ENCODE measurements around the gene RPRD1B.

Gene RPRD1B

DNA sequence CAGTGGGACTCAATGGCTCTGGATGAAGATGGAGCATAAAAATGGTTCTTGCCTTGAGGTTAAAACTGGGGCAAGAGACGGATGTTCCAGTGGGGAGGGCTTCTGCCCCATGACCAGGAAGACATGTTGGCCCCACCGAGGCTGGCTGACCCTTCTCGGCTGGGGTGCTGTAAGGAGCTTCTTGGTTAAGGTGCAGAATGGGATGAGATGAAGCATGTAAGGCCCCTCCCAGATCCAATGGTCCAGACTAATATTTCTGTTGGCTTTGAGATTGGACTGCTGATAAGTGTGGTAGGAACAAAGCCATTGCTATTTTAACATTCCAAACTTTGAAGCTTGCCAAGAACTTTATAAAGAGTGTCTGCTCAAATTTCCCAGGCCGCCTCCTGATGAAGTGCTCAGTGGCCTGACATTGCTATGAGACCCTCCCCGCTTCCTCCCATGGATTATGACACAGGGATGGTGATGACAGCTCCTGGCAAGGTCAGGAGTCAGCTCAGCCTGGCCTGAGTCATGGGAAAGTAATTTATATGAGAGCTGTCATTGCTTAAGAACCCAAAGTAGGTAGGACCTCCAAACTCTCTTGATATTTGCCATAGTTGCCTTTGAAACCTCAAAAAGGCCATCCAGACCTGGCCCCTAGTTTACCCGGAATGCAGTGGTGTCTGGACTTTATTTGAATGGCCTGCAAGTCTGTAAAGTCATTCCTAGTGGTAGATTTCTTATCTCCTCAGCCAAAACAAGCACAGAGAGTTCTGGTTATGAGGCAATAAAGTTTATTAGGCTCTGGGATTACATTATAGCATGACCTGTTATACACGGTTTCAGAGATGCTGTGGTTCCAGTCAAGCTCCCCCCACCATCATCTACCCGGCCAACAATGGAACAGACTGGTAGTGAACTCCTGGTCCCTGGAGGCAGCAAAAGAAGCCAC is 76.3 kb downstream of the RPRD1B start:
- peak overlapping the region; percentile 88 for H3K27ac ChIP-seq (ENCODE audit: poor library complexity, severe bottlenecking)
- no peak overlapping the region for H3K4me3 ChIP-seq (ENCODE audit: severe bottlenecking)
- TF ChIP-seq, protein P1, sequence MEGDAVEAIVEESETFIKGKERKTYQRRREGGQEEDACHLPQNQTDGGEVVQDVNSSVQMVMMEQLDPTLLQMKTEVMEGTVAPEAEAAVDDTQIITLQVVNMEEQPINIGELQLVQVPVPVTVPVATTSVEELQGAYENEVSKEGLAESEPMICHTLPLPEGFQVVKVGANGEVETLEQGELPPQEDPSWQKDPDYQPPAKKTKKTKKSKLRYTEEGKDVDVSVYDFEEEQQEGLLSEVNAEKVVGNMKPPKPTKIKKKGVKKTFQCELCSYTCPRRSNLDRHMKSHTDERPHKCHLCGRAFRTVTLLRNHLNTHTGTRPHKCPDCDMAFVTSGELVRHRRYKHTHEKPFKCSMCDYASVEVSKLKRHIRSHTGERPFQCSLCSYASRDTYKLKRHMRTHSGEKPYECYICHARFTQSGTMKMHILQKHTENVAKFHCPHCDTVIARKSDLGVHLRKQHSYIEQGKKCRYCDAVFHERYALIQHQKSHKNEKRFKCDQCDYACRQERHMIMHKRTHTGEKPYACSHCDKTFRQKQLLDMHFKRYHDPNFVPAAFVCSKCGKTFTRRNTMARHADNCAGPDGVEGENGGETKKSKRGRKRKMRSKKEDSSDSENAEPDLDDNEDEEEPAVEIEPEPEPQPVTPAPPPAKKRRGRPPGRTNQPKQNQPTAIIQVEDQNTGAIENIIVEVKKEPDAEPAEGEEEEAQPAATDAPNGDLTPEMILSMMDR (IDR thresholded peaks at IDR 0.05; ENCODE audit: poor library complexity, severe bottlenecking) = no peak
- no peaks in the 10 kb centered on the region for H3K27me3 ChIP-seq (ENCODE audit: insufficient read depth, poor library complexity, severe bottlenecking)
- ATAC-seq (ENCODE audit: low read depth) (peak; percentile 90), DNase-seq (ENCODE audit: low spot score) (peak; percentile 99)
- peaks cover 35% of the 10 kb centered on the region for H3K4me1 ChIP-seq (ENCODE audit: insufficient read depth, poor library complexity, severe bottlenecking)
- H3K36me3 ChIP-seq (ENCODE audit: low read depth) = no peaks in the 10 kb centered on the region
- no peaks in the 10 kb centered on the region for H3K9me3 ChIP-seq (ENCODE audit: severe bottlenecking)

DNA sequence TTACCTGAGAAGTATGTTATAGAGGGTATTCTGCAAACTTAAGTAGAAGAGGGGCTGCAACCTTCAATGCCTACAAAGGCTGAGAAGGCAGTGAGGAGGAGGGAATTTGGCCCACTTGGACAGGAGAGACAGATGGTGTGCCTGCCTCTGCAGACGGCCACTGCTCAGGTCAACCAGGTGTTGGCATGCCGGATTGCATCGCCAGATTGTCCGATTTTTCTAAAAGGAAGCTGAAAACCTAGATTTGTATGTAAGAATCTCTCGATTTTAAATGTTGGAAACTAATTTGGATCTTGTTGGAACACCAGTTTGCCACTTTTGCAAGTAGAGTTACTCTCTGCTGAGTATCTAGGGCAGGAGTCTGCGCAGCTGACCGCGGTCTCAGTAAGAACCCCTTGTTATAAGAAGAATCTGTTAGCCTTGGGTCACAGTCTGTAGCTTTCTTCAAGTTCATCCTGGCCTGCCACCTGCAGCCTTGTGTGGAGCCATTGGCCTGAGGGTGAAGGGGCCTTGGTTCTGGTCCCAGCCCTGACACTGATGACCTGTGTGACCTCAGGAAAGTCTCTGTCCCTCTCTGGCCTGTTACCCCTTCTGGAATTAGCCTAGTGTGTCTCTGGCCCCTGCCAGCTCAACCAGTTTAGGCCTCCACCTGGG is 77.1 kb downstream of the RPRD1B start:
- DNase-seq (ENCODE audit: low spot score) = peak; percentile 66
- H3K36me3 ChIP-seq (ENCODE audit: low read depth) = no peaks in the 10 kb centered on the region
- ATAC-seq (ENCODE audit: low read depth) = no peak
- TF ChIP-seq, protein P1 (IDR thresholded peaks at IDR 0.05; ENCODE audit: poor library complexity, severe bottlenecking) = no peak
- no peaks in the 10 kb centered on the region for H3K9me3 ChIP-seq (ENCODE audit: severe bottlenecking)
- H3K27ac ChIP-seq (ENCODE audit: poor library complexity, severe bottlenecking) = peak overlapping the region; percentile 88
- no peak overlapping the region for H3K4me3 ChIP-seq (ENCODE audit: severe bottlenecking)
- H3K4me1 ChIP-seq (ENCODE audit: insufficient read depth, poor library complexity, severe bottlenecking) = peaks cover 35% of the 10 kb centered on the region
- no peaks in the 10 kb centered on the region for H3K27me3 ChIP-seq (ENCODE audit: insufficient read depth, poor library complexity, severe bottlenecking)

DNA sequence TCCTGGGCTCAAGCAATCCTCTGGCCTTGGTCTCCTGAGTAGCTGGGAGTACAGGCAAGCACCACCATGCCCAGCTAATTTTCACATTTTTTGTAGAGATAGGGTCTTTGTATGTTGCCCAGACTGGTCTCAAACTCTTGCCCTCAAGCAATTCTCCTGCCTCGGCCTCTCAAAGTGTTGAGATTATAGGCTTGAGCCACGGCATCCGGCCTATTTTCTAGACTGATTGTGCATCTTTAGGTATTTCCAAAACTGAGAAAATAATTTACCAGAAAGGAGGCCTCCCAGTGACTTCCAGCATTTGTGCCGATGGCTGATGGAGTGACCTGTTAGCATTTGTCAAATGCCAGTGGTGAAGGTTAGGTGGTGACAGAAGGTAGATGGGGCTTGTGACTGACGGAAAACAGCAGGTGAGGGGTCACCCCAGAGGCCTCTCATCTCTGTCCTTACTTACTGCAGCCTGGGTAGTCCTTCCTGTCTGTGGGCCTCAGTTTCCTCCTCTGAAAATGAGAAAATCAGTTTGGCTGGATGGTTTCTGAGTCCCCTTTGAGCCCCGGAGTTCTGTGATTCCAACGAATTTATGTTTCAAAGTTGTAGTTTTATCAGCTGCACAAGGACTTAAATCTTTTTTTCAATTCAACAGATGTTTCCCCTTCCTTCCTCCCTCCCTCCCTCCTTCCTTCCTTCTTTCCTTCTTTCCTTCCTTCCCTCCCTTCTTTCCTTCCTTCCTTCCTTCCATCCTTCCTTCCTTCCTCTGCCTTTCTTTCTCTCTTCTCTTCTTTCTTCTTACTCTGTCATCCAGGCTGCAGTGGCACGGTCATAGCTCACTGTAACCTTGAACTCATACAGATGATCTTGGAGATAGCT is 78.1 kb downstream of the RPRD1B start:
- Histone ChIP-seq H3K4me3 (ENCODE audit: severe bottlenecking) (no peak overlapping the region), H3K9me3 (ENCODE audit: severe bottlenecking) (no peaks in the 10 kb centered on the region), H3K27ac (ENCODE audit: poor library complexity, severe bottlenecking) (peak overlapping the region; percentile 88), H3K4me1 (ENCODE audit: insufficient read depth, poor library complexity, severe bottlenecking) (peaks cover 40% of the 10 kb centered on the region), H3K27me3 (ENCODE audit: insufficient read depth, poor library complexity, severe bottlenecking) (no peaks in the 10 kb centered on the region), H3K36me3 (ENCODE audit: low read depth) (no peaks in the 10 kb centered on the region)
- no peak for ATAC-seq (ENCODE audit: low read depth)
- DNase-seq (ENCODE audit: low spot score) = peak; percentile 51
- TF ChIP-seq, protein P1 (IDR thresholded peaks at IDR 0.05; ENCODE audit: poor library complexity, severe bottlenecking) = no peak

DNA sequence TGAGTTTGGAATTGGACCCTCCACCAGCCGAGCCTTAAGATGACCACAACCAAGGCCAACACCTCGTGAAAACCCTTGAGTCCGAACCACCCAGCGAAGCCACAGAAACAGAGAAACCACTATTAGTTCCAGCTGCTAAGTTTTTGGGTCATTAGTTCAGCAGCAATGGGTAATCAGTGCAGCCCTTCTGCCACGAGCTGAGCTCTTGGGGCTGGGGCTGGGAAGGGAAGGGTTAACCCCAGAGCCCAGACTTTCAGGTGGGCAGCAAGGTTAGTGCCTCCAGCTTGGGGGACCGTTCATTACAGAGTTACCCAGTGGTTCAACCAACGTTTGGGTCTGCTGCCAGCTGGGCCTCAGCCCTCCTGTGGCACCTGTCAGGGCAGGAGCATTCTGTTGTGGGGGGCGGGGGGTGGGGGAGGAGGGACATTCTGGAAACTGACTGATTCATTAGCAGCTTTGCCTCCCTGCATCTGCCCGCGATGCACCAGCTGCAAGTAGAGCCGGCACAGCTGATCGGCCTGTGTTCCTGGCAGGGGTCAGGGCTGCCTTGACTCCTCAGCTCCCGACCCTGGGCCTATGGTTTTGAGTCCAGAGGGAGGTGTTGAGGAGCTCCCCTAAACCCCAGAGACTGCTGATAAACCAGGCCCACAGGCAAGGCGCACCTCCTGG is 78.8 kb downstream of the RPRD1B start:
- H3K27me3 ChIP-seq (ENCODE audit: insufficient read depth, poor library complexity, severe bottlenecking) = no peaks in the 10 kb centered on the region
- H3K4me1 ChIP-seq (ENCODE audit: insufficient read depth, poor library complexity, severe bottlenecking) = peaks cover 48% of the 10 kb centered on the region
- TF ChIP-seq, protein P1 (IDR thresholded peaks at IDR 0.05; ENCODE audit: poor library complexity, severe bottlenecking) = no peak
- H3K27ac ChIP-seq (ENCODE audit: poor library complexity, severe bottlenecking) = peak overlapping the region; percentile 88
- DNase-seq (ENCODE audit: low spot score) = peak; percentile 76
- H3K36me3 ChIP-seq (ENCODE audit: low read depth) = no peaks in the 10 kb centered on the region
- ATAC-seq (ENCODE audit: low read depth) = no peak
- no peak overlapping the region for H3K4me3 ChIP-seq (ENCODE audit: severe bottlenecking)
- peaks cover 3% of the 10 kb centered on the region for H3K9me3 ChIP-seq (ENCODE audit: severe bottlenecking)

All from RWPE2 (cell line).